HFFc6 (cell line): ENCODE results near the gene ABHD12B. TPM values are rescaled to one million over a fixed set of nuclear protein-coding genes. Genes with fewer than 3 reads are reported as not detected.

Experiments
- DNase-seq: peaks from one replicate; pipeline ENCODE4 v3.0.0-alpha.2; 2018
- H3K27ac Mint-ChIP-seq: 2 replicates; pipeline ENCODE4 v1.8.0; 2020; ENCODE audit warnings: mild to moderate bottlenecking, mixed read lengths
- H3K27me3 Mint-ChIP-seq: 2 replicates; pipeline ENCODE4 v1.8.0; 2021; ENCODE audit warnings: mild to moderate bottlenecking, moderate library complexity, mixed read lengths; ENCODE audit not compliant: insufficient read depth
- H3K36me3 Mint-ChIP-seq: 2 replicates; pipeline ENCODE4 v1.8.0; 2021; ENCODE audit warnings: low read depth, mixed read lengths
- H3K4me1 Mint-ChIP-seq: 2 replicates; pipeline ENCODE4 v1.8.0; 2020; ENCODE audit warnings: low read depth, mixed read lengths
- H3K4me3 Mint-ChIP-seq: 2 replicates; pipeline ENCODE4 v1.8.0; 2020; ENCODE audit warnings: mild to moderate bottlenecking, moderate library complexity, mixed read lengths
- H3K9me3 Mint-ChIP-seq: 2 replicates; pipeline ENCODE4 v1.8.0; 2020; ENCODE audit warnings: mild to moderate bottlenecking, mixed read lengths
- CTCF ChIP-seq: fragments of 200-600 bp; sonication (generic); IDR thresholded peaks from 2 replicates; pipeline ENCODE4 v1.5.0; 2021; ENCODE audit warnings: antibody characterized with exemption, mild to moderate bottlenecking
- total RNA-seq, 6 experiments: library from RNA; stranded (reverse); fragmentation: NEBNext Ultra II Directional; extraction: Animal tissue kit (Norgen Biotek cat#: 25700); gene quantifications; 2 replicates in 1 of 6; 3 replicates in 5 of 6; pipeline ENCODE4 v1.2.3, GENCODE V29; 2021

ABHD12B gene
- total RNA-seq, 6 experiments from 2014 or later, result 0.34 TPM; not detected in 5

- no peak for TF ChIP-seq CTCF
- no peaks in the 10 kb centered on the region for H3K9me3 Mint-ChIP-seq
- no peak for DNase-seq
- H3K36me3 Mint-ChIP-seq, result no peaks in the 10 kb centered on the region
- peaks cover 21% of the 10 kb centered on the region for H3K4me1 Mint-ChIP-seq
- no peak overlapping the region for H3K4me3 Mint-ChIP-seq
- no peak overlapping the region for H3K27ac Mint-ChIP-seq
- H3K27me3 Mint-ChIP-seq, result no peaks in the 10 kb centered on the region
Measured at GRCh38 chr14:50953502-50953901, 81.6 kb downstream of the ABHD12B start.

Other genes with a start within 250 kb of the ABHD12B start
- gene SAV1, start 203.7 kb upstream of the ABHD12B start, total RNA-seq, result 10 to 100 TPM; 23.3 to 32.6 (median 30.5) TPM
- gene NIN, start 40.9 kb upstream of the ABHD12B start, total RNA-seq, result 10 to 100 TPM; 43.7 to 66.3 (median 57.4) TPM
- gene PYGL, start 72.4 kb downstream of the ABHD12B start, total RNA-seq, result 10 to 100 TPM; 28.8 to 41.8 (median 30.6) TPM
- gene TRIM9, start 223.1 kb downstream of the ABHD12B start, total RNA-seq, result under 1 TPM in 1 of 6 experiments, not detected in 5; 0.05 TPM